Measurements from ENCODE around the gene HIVEP1.

HIVEP1 gene

DNA sequence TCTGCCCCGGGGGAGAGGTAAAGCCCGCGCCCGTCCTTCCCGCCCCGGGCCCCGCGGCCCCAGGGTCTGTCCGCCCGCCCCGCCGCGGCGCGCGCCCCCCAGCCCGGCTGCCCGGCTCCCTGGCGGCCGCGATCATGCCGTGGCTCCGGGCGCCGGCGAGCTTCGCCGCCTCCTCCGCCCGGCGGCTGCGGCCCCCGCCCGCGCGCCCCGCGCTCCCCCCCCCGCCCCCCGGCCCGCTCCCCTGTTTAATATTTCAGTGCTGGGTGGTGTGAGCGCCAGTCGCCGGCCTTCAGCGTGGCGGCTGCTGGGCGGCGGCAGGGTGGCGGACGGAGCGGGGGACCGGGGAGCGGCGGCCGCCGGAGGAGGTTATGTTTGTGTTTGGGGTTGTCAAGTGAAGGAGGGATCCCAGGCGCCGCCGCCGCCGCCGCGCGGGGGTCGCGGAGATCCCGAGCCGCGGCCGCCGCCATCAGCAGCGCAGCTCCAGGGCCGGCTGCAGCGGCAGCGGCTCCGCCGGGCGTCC is at the start of gene HIVEP1:
Gene HIVEP1, plus strand, starts transcription at position 275 of the 520 bp plus-strand sequence. CDS start 3,317 bp downstream, outside the sequence.
- no peak for DNase-seq

DNA sequence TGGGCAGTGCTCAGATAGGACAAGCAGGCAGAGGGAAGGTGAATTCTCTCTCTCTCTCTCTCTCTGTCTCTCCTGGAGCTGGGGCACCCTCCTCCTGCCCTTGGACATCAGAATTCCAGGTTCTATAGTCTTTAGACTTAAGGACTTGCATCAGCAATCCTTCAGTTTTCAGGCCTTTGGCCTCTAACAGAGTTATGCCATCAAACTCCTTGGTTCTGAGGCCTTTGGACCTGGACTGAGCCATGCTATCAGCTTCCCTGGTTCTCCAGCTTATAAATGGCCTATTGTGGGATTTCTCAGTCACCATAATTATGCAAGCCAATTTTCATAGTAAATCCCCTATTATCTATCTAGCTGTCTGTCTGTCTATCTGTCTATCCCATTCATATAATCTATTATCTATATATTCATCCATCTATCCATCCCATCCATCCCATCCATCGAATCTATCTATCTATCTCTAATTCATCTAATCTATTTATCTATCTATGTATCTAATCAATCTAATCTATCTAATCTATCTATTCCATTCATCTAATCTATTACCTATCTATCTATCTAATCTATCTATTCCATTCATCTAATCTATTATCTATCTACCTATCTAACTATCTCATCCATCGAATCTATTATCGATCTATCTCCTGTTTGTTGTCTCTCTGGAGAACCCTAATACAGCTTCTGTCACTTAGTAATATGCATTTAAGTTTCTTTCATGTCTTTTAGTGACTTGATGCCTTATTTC is 48.2 kb upstream of the HIVEP1 start:
- DNase-seq = no peak

DNA sequence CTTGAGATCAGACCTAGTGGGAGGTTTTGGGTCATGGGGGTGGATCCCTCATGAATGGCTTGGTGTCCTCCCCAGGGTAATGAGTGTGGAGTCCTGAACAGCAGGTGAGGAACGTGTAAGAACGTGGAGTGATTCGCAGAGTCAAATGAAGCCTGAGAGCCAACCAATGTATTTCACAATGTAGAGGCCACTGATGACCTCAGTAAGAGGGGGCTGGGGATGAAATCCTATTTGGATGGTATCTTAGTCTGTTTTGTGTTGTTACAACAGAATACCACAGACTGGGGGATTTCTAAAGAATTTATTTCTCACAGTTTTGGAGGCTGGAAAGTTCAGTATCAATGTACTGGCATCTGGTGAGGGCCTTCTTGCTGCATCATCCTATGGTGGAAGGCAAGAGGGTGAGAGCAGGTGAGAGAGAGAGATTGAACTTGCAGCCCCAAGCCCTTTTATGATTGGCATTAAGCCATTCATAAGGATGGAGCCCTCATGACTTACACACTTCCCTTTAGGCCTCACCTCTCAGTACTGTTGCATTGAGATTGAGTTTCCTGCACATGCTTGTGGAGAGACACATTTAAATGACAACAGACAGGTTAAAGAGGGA is 47.3 kb upstream of the HIVEP1 start:
- no peak for DNase-seq

DNA sequence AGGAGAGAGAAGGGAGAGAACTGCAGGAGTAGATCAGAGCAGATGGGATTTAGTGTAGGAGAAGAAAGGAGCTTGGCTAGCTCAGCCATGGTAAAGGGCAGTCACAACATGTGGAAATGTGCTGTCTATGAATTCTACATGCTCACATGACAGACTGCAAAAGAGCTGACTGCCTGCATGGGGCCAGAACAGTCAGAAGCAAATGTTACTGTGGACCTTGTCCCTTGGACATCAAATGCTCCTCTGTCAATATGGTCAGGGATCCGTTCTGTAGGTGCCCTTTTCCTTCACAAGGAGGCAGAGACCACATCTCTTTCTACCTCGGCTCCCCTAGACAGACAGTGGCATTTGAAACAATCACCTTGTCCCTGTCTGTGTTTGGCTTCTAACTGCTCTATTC is 46.6 kb upstream of the HIVEP1 start:
- no peak for DNase-seq

DNA sequence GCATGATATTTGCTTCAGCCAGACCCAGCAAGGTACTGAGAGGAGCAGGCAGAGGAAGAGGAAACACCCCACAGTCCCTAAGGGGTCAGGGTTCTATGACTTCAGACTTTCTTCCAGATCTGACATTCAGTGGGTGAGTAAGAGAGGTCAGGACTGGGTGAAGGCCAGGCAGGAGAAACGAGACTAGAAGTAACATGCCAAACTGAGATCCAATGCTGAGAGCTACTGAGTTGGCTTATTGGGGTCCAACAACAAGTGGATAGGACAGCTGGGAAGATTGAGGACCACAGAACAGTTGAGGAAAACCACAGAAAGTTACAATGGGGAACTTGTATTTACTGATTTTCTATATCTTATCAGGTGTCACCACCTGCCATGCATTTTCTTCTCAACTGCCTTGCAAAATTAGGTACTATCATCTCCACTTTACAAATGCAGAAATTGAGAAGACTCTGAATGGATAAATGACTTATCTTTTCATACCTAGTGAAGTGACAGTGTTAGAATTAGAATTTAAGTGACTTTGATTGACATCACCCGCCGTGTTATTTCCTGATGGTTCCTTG is 43.8 kb upstream of the HIVEP1 start:
- no peak for DNase-seq

DNA sequence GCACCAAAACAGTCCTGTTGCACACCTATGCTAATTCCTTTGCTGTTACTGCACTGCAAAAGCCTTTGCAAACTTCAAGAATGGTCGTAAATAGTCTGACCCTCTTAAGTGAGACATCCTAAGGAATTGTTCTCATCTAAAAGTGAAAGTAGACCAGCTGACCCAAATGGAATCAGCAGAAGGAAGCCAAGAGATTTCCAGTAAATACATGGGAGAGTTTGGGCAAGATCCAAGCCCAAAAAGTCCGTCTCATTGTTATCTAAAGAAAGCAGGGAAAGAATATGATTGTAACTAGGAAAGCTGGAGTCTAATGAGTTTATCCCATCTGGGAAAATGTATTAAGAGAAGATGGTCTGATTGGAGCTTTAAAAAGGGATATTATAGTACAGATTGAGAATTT is 43.0 kb upstream of the HIVEP1 start:
- no peak for DNase-seq

DNA sequence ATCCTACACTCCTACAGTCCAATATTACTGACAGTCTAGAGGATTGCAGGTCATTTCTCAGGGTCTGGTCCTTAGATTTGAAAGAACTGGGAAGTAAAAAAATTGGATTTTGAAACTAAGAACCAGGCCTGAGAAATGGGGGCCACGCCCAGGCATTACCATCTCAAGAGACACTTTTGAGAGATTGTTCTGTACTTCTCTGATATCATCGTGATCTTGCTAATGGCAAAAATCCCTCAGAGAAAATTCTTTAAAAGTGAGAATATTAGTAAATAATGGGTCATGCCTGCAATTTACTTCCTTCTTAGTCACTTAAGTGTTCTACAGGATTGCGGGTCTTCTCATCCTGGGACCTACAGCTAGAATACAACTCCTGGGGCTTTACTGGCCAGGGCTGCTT is 42.0 kb upstream of the HIVEP1 start:
- no peak for DNase-seq

DNA sequence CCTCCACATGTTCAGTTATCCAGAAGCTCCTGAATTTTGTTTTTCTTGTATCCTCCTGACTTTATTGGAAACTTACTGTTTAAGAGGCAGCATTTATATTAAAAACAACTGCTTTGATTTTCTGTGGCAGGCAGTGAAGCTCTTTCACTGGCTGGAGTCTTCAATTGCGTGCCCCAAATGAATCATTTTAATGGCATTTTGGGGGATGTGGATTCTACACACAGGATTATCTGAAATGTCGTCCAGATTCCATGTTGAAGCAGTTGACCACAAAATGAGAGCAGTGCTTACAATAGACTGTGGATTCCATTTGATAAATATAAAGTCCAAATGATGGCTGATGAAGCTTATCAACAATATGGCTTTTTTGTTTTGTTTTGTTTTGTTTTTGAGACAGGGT is 41.0 kb upstream of the HIVEP1 start:
- no peak for DNase-seq

DNA sequence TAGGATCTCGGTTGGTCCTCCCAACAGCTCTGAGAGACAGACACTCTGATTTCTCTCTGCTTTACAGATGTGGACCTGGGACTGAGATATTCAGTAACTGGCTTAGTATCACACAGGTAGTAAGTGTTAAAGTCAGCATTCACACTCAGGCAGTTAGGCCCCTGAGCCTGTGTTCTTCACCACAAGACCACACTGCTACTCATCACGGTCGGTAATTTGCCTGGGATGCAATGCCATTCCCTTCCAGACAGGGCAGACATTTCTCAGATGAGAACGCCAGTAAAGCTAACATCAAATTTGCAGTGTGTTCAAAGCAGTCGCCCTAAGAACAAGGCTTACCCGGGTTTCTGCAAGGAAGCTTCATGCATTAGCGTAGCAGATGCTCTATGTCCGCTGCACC is 39.8 kb upstream of the HIVEP1 start:
- no peak for DNase-seq

DNA sequence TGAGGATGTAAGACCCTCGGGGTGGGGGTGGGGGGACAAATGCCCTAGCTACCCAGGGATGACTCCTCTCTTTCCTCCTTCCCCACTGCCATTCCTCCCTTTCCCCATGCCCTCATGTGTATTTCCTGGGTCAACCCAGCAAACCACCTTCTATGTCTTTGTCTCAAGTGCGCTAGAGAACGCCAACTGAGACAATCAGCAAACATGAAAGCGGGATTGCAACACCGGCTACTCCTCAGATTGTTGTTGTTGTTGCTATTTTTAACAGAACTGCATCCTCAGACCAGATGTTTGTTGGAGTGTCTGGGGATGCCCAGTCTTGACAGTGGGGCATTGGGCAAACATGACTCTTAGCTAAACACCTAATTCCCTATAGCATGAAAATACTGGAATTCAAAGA is 39.3 kb upstream of the HIVEP1 start:
- DNase-seq = no peak

DNA sequence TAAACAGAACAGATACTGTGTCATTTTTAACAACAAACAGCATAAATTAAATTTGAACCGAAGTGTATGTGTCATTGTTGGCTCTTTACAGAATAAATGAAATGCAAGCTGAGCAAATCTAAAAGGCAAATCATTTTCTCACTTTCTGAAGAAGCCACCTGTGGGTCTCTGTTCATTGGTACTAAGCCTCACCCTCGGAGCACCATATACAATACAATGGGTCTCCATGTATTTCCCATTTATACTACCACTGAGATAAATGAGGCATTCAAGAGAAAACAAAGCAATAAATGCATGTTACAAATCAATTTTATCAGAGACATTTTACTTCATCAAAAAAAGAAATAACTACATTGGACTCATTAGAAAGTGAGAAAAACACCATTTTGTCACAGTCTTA is 38.9 kb upstream of the HIVEP1 start:
- DNase-seq = no peak

DNA sequence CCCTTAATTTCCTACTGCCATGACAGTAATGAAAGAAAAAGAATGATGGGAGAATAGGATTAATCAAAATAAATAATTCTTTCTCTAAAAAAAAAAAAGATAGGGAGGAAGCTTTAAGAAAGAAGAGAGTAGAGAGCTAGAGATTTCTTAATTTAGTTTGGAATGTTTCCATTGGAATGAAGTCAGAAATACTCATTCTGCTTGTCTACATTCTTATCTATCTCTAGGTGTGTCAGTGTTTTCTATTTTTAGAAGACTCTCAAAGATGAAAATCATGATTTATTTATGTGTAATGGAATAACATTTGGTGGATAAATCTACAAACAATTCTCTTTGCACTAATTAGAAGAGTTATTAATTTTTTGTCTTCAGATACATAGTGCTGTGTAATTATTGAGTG is 38.0 kb upstream of the HIVEP1 start:
- DNase-seq = no peak

DNA sequence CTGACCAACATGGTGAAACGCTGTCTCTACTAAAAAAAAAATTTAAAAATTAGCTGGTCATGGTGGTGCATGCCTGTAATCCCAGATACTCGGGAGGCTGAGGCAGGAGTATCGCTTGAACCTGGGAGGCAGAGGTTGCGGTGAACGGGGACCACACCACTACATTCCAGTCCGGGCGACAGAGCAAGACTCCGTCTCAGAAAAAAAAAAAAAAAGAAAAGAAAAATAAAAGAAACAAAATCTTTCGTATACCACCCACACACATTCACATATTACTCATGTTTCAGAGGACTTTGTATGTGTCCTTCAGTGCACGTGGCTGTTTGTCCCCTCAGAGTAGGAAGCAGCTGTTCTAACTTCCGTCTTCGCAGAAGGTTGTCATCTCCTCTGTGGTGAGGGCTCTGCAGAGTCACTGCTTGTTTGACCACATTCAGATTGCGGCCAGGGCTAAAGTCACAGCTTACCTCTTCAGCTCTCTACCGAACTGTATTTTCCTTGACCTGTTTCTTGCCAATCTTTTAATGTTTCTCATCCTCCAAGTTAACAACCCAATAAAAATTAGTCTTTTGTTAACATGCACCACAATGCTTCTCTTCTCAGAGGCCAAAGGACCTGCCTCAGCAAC is 36.6 kb upstream of the HIVEP1 start:
- peak; percentile 17 for DNase-seq

DNA sequence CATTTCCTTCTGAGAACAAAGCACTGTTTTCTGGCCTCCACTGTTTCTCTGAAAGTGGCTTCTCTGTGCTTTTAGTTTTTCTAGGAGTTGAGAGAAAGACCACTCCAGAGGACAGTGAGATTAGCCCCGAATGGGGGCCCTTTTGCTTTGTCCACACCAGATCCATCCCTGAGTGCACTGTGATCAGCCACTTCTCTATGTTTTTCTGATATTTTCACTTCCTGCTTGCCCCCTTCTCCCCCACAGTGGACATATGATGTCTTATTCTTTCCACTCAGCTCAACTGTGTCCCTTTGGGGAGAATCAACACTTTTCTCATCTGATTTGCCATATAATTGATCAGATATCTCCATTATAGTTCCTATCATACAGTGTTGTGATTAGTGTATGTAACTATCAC is 35.6 kb upstream of the HIVEP1 start:
- DNase-seq = no peak

DNA sequence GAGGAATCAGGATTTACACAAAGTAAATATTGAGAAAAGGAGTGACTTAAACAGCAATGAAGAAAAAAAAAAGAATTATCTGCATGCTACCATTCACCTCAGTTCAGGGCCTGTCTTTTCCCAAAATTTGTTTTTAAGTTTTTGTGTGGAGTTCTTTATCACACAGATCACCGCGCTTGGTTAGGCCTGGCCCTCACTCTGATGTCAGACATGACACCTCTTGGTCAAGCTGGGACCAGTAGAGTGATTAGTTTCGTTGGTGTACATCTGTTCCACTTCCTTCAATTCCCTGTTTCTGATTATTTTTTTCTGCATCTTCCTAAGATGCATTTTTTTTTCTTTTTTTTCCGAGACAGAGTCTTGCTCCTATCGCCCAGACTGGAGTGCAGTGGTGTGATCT is 34.9 kb upstream of the HIVEP1 start:
- DNase-seq = no peak

DNA sequence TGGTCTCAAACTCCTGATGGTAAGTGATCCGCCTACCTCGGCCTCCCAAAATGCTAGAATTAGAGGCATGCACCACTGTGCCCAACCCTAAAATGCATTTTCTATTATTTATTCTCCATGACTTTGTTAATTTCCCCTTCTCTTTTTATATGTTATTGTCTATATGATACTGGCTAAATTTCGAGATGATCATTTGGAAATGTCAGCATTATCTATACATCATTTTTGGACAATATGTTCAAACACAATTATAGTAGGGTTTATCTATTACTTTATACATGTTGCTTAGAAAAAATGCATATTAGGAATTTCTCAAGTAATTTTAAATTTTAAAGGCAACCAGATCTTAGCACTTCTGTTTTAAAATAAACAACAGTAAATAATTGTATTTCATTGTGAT is 34.4 kb upstream of the HIVEP1 start:
- DNase-seq = no peak

DNA sequence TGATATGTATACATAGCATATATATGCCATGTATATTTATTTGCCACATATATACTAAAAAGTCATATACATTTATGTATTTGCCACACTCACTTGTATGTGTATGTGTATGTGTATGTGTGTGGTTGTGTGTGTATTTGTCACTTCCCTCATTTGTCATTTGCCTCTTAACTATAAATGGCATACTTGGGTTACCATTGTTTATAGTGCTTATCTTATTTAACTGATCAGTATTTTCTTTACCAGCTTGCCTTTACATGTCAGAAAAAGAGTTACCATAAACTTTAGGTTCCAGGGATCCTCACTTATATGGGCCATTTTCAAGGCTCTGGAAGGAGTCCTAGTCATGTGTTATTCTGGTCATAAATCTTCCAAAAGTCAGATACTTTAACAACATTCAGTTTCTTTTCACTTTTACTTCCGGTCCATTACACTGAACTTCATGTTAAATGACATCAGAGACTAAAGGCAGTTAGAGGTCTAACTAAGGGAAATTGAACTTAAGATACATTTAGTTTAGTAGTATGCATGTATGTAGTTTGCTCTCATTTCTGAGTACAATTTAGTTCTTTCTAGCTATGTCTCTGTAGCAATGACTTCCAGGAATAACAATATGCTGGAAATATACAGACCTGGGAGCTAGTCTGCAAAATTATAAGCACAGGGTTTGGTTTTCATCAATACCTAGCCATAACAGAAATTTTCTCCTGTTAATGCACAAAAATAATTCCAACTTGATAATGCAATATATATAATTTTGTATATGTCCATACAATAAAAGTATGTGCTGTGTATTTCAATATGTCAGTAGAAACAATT is 33.7 kb upstream of the HIVEP1 start:
- no peak for DNase-seq

DNA sequence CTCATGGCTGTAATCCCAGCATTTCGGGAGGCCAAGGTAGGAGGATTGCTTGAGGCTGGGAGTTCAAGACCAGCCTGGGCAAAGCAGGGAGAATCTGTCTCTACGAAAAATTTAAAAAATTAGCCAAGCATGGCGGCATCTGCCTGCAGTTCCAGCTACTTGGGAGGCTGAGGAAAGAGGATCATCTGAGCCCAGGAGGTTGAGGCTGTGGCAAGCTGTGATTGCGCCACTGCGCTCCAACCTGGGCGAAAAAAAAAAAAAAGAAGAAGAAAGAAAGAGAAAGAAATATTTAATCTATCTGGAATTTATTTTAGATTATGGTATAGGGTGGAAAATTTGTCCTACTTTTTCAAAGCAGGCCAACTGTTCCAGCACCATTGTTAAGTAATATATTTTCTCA is 32.2 kb upstream of the HIVEP1 start:
- no peak for DNase-seq

DNA sequence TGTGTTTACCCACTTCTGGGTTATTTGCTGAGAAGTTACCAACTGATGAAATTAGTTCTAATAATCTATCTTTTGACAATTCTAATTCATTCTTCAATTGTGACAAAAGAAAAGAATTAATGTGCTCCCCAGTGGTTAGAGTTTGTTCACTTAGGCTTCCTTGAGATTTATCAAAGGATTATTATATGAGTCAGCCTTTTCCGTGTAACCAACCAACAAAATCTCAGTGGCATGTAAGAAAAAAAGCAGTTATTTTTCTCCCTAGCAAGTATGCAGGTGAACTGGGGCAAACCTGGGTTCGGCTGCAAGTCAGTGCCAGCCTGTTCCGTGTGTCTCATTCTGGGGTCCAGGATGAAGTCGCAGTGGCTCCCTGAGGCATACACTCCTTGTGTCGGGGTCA is 28.8 kb upstream of the HIVEP1 start:
- no peak for DNase-seq

DNA sequence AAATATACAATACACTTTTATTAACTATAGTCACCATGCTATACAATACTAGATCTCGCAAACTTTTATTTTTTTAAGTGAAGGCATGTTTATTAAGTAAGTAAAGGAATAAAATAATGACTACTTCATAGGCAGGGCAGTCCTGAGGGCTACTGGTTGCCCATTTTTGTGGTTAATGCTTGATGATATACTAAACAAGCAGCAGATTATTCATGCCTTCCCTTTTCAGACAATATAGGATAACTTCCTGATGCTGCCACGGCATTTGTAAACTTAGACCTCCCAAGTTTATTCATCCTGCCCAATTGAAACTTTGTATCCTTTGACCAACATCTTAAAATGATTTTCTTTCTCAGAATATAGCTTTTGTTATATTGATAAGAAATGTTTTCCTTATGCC is 24.7 kb upstream of the HIVEP1 start:
- DNase-seq = no peak

DNA sequence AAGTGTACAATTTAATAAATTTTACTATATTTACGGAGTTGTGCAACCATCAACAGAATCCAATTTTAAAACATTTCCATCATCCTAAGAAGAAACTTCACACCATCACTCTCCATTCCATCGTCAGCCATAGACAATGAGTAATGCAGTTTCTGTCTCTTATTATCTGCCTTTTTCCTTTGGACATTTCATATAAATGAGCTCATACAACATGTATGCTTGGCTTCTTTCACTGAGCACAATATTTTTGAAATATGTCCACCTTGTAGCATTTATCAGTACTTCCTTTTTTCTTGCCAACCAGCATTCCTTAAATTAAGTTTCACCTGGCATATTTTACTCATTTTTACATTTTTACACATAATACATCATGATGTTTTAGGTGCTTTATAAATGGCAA is 22.7 kb upstream of the HIVEP1 start:
- DNase-seq = no peak

DNA sequence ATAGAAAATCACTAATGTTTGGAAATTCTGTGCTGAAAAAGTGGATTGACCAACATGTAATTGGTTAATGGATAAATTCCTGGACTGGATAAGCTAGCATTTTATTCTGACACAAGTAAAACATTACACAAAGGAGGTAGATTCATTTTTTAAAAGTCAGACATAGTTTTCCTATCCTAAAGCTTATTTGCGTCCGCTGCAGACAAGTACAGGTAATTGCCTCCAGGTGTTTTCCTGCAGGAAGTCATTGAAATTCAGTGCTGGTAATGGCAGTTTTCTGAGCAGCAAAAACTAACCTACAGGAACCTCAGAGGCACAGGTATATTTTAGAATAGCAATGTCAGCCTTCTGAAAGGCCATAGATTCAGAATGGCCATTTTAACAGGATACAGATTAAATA is 20.0 kb upstream of the HIVEP1 start:
- no peak for DNase-seq

DNA sequence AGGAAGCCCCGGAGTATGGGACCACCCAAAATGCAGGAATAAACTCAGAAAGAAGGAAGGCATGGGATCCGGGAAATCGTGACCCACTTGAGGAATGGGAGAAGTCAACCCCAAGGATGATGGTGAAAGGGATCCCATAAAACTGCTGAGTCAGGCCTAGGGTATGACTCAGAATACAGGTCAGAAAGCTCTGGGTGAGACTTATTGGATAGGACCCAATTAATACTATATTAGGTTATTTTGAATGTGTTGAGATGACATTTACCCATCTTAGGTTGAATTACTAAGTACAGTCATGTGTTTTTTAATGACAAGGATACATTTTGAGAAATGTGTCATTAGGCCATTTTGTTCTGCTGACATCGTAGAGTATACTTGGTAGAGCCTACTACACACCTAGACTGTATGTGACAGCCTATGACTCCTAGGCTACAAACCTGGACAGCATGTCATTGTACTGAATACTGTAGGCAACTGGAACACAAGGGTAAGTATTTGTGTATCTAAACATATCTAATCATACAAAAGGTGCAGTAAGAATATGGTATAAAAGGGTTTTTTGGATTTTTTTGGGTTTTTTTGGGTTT is 17.1 kb upstream of the HIVEP1 start:
- DNase-seq = no peak
